SU-DHL-6 (cell line): Measurements from ENCODE around the gene PPP1R3E.

Source experiments
- H2AFZ ChIP-seq: fragments of 200-600 bp; sonication (generic); 2 replicates; pipeline ENCODE4 v1.6.1; 2014; ENCODE audit warnings: low read depth, mild to moderate bottlenecking, moderate library complexity, mixed read lengths, antibody characterized with exemption, low read length; ENCODE audit not compliant: severe bottlenecking
- H3F3A ChIP-seq: fragments of 200-600 bp; shearing (Covaris generic); 2 replicates; pipeline ENCODE4 v1.6.0; 2016; ENCODE audit warnings: antibody characterized with exemption, mild to moderate bottlenecking; ENCODE audit not compliant: insufficient read depth
- H3K27ac ChIP-seq: fragments of 200-600 bp; sonication (generic); 2 replicates; pipeline ENCODE4 v1.5.1; 2016; ENCODE audit warnings: low read depth, mild to moderate bottlenecking, low read length, moderate library complexity, mixed read lengths
- H3K27me3 ChIP-seq: fragments of 200-600 bp; sonication (generic), shearing (Covaris generic); 2 replicates; pipeline ENCODE4 v1.6.0; 2014; ENCODE audit warnings: mild to moderate bottlenecking, low read length
- H3K36me3 ChIP-seq: fragments of 200-600 bp; sonication (generic); 2 replicates; pipeline ENCODE4 v1.6.1; 2014; ENCODE audit warnings: mild to moderate bottlenecking, low read length, mixed read lengths
- H3K4me2 ChIP-seq: fragments of 300-600, 200-600 bp; shearing (Covaris generic), sonication (generic); 2 replicates; pipeline ENCODE4 v1.6.0; 2014; ENCODE audit warnings: low read length, low read depth, mild to moderate bottlenecking; ENCODE audit not compliant: poor library complexity, severe bottlenecking
- H3K4me3 ChIP-seq: fragments of 200-600 bp; sonication (generic); 2 replicates; pipeline ENCODE4 v1.5.1; 2014; ENCODE audit warnings: antibody characterized with exemption, low read length, mild to moderate bottlenecking, mixed read lengths; ENCODE audit not compliant: insufficient read depth, poor library complexity, severe bottlenecking
- H3K79me2 ChIP-seq: fragments of 200-600 bp; sonication (generic); 2 replicates; pipeline ENCODE4 v1.6.1; 2014; ENCODE audit warnings: mild to moderate bottlenecking, low read length, moderate library complexity; ENCODE audit not compliant: insufficient read depth
- H3K9ac ChIP-seq: fragments of 200-600 bp; sonication (generic); 2 replicates; pipeline ENCODE4 v1.7.0; 2014; ENCODE audit warnings: mild to moderate bottlenecking, low read length
- H3K9me2 ChIP-seq: fragments of 200-600 bp; sonication (generic); replicated peaks from 2 replicates; pipeline ENCODE4 v1.6.1; 2014; ENCODE audit warnings: low read length; ENCODE audit not compliant: insufficient read depth
- H3K9me3 ChIP-seq: fragments of 200-600 bp; sonication (generic); 2 replicates; pipeline ENCODE4 v1.6.1; 2014; ENCODE audit warnings: low read length, mixed read lengths; ENCODE audit not compliant: insufficient read depth
- H4K20me1 ChIP-seq: fragments of 200-600 bp; sonication (generic); 2 replicates; pipeline ENCODE4 v1.6.1; 2014; ENCODE audit warnings: low read depth, mild to moderate bottlenecking, antibody characterized with exemption, low read length, moderate library complexity, mixed read lengths
- EZH2phosphoT487 ChIP-seq: fragments of 200-600 bp; sonication (generic), shearing (Covaris generic); conservative IDR thresholded peaks from 2 replicates; pipeline ENCODE4 v1.6.1; 2018; ENCODE audit warnings: mild to moderate bottlenecking, antibody characterized with exemption, low read length, moderate library complexity, mixed read lengths
- TF ChIP-seq, protein P1 (sequence below): fragments of 200-600 bp; sonication (generic); IDR thresholded peaks from one replicate; pipeline ENCODE4 v1.5.1; 2017; ENCODE audit warnings: antibody characterized with exemption, mild to moderate bottlenecking, low read length, moderate library complexity; ENCODE audit not compliant: insufficient read depth, poor library complexity, severe bottlenecking

The PPP1R3E gene

GRCh38 chr14:23297611-23298277 lies 4.9 kb downstream of the PPP1R3E start:
- Histone ChIP-seq H3K4me2 (no peak overlapping the region), H3F3A (peaks cover 14% of the 10 kb centered on the region), H3K4me3 (no peak overlapping the region), H3K79me2 (peaks cover 5% of the 10 kb centered on the region; the same call in 1 of the 2 replicates), H3K27ac (no peak overlapping the region), H3K9me2 (no peaks in the 10 kb centered on the region), H3K9me3 (no peaks in the 10 kb centered on the region), H4K20me1 (no peaks in the 10 kb centered on the region), H3K36me3 (peaks cover 5% of the 10 kb centered on the region; the same call in 1 of the 2 replicates), H3K9ac (no peak overlapping the region), H2AFZ (no peak overlapping the region), H3K27me3 (no peaks in the 10 kb centered on the region)
- TF ChIP-seq, protein P1, sequence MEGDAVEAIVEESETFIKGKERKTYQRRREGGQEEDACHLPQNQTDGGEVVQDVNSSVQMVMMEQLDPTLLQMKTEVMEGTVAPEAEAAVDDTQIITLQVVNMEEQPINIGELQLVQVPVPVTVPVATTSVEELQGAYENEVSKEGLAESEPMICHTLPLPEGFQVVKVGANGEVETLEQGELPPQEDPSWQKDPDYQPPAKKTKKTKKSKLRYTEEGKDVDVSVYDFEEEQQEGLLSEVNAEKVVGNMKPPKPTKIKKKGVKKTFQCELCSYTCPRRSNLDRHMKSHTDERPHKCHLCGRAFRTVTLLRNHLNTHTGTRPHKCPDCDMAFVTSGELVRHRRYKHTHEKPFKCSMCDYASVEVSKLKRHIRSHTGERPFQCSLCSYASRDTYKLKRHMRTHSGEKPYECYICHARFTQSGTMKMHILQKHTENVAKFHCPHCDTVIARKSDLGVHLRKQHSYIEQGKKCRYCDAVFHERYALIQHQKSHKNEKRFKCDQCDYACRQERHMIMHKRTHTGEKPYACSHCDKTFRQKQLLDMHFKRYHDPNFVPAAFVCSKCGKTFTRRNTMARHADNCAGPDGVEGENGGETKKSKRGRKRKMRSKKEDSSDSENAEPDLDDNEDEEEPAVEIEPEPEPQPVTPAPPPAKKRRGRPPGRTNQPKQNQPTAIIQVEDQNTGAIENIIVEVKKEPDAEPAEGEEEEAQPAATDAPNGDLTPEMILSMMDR: no peak
- TF ChIP-seq EZH2phosphoT487: no peak

- no peak overlapping the region for H3K4me2 ChIP-seq
- no peak overlapping the region for H2AFZ ChIP-seq
- peaks cover 5% of the 10 kb centered on the region; the same call in 1 of the 2 replicates for H3K79me2 ChIP-seq
- no peak overlapping the region for H3K4me3 ChIP-seq
- H3K9me3 ChIP-seq: no peaks in the 10 kb centered on the region
- no peaks in the 10 kb centered on the region for H4K20me1 ChIP-seq
- peaks cover 5% of the 10 kb centered on the region; the same call in 1 of the 2 replicates for H3K36me3 ChIP-seq
- no peak overlapping the region for H3K27ac ChIP-seq
- no peaks in the 10 kb centered on the region for H3K27me3 ChIP-seq
- H3F3A ChIP-seq: peaks cover 14% of the 10 kb centered on the region
- no peak overlapping the region for H3K9ac ChIP-seq
- H3K9me2 ChIP-seq: no peaks in the 10 kb centered on the region
- TF ChIP-seq, protein P1: no peak
- TF ChIP-seq EZH2phosphoT487: no peak
These were observed 5.6 kb downstream of the PPP1R3E start for GRCh38 chr14:23297096-23297495.

- TF ChIP-seq, protein P1: no peak
- TF ChIP-seq EZH2phosphoT487: no peak
- Histone ChIP-seq H3K4me3 (no peak overlapping the region), H3K4me2 (no peak overlapping the region), H3K36me3 (peaks cover 5% of the 10 kb centered on the region; the same call in 1 of the 2 replicates), H3K9me2 (no peaks in the 10 kb centered on the region), H3K79me2 (peaks cover 5% of the 10 kb centered on the region; the same call in 1 of the 2 replicates), H3K27ac (no peak overlapping the region), H3K9ac (no peak overlapping the region), H4K20me1 (no peaks in the 10 kb centered on the region), H3F3A (peaks cover 14% of the 10 kb centered on the region), H3K9me3 (no peaks in the 10 kb centered on the region), H3K27me3 (no peaks in the 10 kb centered on the region), H2AFZ (no peak overlapping the region)
These were observed 6.5 kb downstream of the PPP1R3E start for GRCh38 chr14:23296012-23296777.
